ENCODE data around the gene SLC16A5. TPM values are rescaled to one million over a fixed set of nuclear protein-coding genes. Genes with fewer than 3 reads are reported as not detected.
"Not testable (repeated sequence)": the region's sequence is repeated elsewhere in the genome, so short reads cannot be mapped to it uniquely, and the experiment has no call there.

Gene SLC16A5, protein sequence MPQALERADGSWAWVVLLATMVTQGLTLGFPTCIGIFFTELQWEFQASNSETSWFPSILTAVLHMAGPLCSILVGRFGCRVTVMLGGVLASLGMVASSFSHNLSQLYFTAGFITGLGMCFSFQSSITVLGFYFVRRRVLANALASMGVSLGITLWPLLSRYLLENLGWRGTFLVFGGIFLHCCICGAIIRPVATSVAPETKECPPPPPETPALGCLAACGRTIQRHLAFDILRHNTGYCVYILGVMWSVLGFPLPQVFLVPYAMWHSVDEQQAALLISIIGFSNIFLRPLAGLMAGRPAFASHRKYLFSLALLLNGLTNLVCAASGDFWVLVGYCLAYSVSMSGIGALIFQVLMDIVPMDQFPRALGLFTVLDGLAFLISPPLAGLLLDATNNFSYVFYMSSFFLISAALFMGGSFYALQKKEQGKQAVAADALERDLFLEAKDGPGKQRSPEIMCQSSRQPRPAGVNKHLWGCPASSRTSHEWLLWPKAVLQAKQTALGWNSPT
- total RNA-seq, result 8.7 TPM

DNA sequence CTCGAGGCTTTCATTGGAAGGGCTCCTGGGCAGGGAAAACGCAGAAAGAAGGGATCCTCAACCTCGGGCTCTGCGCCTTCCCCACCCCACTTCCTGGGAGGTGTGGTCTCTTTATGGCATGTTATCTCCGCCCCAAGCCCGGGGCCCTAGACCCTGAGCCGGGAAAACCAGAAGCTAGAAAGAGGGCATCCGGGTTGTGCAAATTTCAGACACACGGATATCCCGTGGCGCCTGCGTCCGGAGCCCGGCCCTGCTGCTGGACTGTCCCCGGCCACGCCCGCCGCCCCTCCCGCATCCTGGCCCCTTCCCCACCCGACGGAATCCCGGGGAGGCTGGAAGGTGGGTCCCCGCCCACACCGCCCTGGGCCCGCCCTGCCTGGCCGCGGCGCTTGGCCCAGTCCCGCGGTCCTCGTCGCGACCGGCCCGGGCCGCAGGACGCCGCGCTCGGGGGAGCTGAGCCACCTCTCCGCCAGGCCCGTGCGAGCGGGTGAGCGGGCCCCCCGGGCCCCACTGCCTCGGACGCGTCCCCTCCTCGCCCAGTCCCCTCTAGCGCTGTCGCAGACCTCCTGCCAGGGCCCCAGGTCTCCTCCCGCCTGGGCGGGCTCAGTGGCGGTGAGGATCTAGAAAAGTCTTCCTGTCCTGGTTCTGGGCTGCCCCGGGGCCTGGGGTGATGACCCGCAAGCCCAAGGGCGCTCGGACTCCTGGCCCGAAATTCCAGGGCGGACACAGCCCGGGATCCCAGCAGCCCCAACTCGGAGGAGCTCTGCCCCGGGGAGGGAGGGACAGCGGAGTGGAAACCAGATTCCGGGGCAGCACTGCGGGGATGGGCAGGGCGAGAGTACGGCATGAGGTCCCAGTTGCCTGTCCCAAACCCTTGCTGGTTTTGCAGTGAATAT is at the start of gene SLC16A5:
SLC16A5 (plus strand) TSS at position 397 of the 896 bp plus-strand sequence. CDS start 5,683 bp downstream, outside the sequence.
- peak; percentile 78 for DNase-seq

DNA sequence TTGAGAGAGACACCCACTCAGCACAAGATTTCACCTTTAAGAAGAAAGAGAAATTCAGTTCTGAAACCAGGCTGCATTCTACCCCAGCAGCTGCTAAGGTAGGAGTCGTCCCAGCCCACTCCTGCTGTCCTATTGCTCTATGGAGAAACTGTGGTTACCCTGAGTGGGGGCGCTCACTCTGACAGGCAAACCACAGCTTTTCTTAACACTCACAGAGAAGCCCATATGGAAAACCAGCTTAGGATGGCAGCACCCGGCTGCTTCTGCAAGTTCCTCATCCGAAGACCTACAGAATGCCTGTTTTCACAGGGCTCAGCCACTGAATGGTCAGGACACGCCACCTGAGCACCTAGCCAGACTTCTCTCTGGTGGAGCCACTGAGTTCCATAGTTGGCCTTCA is 48.5 kb upstream of the SLC16A5 start:
- DNase-seq, result no peak

GRCh38 chr17:75041656-75042280 is 46.0 kb upstream of the SLC16A5 start:
- DNase-seq, result no peak

GRCh38 chr17:75043789-75044188 is 44.0 kb upstream of the SLC16A5 start:
- DNase-seq, result not testable (repeated sequence)

DNA sequence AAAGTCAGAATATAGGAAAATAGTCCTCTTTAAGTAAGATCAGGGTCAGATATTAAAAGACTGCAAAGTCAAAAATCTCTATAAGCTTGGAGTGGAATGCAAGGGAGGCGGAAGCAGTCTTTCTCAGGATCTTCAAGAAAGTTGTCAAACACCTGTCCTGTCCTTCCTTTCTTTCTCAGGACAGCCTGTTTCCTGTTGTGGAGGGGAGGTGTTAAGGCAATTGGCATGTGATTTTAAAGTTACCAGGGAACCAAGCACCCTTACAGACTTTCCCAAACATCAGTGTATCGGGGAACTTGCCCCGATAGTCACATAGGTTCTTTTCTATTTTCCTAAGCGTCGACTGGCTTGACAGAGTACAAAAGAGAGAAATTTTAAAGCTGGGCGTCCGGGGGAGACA is 43.0 kb upstream of the SLC16A5 start:
- no peak for DNase-seq

- DNase-seq, result not testable (repeated sequence)
These were observed 41.8 kb upstream of the SLC16A5 start for GRCh38 chr17:75045946-75046406.

GRCh38 chr17:75046407-75047289 is 41.1 kb upstream of the SLC16A5 start, which contains the start of the genes ATP5PD and KCTD2:
Gene ATP5PD, minus strand, starts transcription at chr17:75046969. Its CDS starts 4,319 bp downstream, at chr17:75042650.
Gene KCTD2, plus strand, starts transcription at chr17:75047225. Its CDS starts 26 bp downstream, at chr17:75047251.
- peak; percentile 94 for DNase-seq

DNA sequence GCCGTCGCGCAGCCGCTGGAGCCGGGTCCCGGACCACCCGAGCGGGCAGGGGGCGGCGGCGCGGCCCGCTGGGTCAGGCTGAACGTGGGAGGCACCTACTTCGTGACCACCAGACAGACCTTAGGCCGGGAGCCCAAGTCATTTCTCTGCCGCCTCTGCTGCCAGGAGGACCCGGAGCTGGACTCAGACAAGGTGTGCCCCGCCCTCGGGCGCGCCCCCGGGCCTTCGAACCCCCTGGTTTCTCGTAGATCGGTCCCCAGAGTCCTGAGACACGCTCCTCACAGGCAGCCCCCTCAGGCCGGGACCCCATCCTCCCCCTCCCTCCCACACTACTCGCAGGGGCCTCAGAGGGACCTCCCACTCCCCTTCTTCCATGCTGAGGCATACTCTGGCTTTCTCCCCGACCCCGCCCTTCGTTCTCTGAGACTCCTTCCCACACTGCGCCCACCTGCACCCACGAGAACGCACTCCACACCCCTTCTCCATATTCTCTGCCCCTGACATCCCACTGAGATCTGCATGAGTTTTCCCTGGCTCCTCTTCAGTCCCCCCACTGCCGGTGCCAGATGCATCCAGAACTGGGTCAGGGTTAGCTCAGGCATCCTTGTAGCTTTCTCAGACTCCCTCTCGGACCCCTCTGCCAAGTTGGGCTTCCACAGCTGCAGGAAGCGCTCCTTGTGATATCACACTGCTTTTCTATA is 40.2 kb upstream of the SLC16A5 start:
- DNase-seq, result peak; percentile 36

DNA sequence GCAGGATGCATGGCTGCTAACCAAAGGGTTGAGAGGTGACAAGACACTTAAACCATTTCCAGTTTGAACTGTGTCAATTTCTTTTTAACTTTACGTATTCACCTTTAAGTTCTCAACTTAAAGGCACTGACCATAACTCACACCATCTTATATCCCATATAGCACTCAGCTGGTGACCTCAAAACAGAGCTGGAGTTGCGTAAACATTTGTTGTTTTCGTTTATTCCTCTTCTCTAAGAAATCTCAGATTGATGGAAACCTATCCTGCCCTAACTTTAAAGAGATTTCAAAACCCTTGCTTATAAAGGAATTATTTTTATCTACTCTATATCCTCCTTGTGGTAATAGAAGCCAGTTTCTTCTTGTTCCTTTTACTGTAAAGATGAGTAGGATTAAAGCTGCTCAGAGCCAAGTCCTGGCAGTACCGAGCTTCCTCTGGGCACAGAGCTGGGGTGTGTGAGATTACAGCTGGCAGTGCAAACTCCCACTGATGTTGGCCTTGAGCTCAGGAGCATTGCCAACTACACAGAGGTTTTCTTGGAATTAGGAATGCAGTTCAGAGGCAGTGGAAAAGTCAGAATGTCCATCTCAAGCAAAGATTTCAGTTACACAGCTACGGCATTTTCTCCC is 39.4 kb upstream of the SLC16A5 start:
- DNase-seq, result no peak

GRCh38 chr17:75049057-75049456 is 38.7 kb upstream of the SLC16A5 start:
- no peak for DNase-seq

GRCh38 chr17:75049706-75050105 is 38.0 kb upstream of the SLC16A5 start:
- DNase-seq, result no peak

DNA sequence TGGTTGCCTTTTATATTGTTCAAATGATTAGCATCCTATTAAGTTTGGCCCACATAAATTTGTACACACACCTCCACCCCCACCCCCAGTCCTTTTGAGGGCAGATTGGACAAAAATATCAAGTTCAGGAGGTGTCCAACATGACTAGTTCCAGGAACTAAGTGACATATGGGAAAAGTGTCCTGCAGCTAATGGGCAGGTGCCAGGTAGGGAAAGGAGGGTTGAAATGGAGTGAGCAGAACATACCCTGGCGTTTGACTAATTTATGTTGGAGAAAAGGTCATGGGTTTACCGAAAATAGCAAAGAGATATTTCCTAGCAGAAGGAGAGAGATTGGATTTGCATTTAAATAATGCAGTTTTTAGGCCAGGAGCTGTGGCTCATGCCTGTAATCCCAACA is 35.8 kb upstream of the SLC16A5 start:
- DNase-seq, result no peak

- DNase-seq, result peak; percentile 69
These were observed 28.1 kb upstream of the SLC16A5 start for GRCh38 chr17:75059369-75060345.

DNA sequence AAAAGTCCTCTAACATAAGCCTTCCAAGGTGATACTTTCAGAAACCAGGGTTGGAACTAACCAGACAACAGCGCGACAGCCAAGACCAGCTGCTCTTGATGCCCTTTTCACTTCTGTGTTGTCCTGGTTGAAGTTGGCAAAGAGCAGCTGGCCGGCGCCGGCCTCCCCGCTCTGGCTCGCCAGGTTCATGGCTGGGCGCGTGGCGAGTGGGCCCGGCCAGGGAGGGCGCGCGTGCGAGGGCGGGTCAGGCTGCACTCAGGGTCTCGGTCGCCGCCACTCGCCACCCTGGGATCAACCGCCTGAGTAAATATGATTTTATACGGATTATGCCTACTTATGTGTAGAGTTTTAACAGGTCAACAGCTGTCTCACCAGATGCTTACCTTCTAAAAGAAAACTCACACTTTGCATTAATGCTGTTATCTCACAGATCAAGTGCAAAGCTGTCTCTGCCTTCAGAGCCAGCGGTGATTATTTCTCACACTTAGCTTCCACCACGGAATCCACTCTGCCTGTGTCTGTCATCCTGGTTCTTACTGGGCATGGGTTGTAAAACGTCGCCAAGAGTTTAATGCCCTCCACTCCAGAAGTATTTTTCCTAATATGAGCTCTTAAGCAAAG is 27.2 kb upstream of the SLC16A5 start:
- DNase-seq, result no peak

DNA sequence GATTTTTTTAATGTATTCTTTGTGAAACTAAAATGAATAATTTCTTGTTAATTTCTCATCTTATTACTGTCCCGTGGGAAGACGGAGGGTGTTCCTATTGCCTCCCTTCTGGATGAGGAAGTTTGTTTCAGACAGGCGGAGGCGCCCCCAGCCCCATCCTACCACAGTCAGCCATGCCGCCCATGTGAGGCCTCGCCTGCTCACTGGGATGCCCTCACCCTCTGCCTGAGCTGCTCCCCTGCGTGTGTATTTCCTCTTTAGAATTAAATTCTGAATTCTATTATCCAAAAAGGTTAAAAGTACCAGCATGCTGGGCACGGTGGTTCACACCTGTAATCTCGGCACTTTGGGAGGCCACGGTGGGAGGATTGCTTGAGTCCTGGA is 26.7 kb upstream of the SLC16A5 start:
- no peak for DNase-seq

DNA sequence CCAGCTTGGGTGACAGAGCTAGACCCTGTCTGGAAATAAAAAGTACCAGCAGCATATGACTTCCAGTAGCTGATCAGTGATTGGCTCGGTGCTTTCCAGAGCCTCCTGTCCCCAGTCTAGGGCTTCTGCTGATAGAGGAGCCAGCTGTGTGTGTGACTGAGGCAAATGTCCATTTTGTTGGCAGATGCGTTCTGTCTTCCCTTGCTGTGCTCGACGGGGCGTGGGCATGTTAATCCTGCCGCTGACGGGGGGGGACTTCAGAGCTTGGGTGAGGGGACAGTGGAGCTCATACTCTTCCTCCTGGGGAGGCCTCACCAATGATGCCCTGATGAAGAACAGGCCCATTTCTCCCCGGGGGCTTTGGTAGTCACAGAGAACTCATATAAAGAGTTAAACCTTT is 26.1 kb upstream of the SLC16A5 start:
- no peak for DNase-seq

DNA sequence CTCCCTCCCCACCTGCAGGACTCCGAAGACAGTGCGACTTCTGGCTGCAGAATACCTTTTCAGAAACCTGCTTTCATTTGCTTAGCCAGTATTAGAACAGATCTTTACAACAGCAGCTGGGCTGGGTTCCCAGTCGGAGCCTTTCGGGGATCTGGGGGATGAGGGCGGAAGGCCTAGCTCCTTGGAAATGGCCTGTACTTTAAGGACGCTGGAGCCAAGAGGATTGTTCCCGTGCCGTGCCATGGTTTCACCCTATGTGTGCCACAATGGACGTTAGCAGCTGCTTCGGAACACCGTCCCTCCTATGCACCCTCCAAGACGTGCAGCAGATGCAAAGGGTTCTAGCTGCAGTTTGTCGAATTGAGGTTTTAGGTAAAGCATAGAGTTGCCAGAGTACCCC is 24.6 kb upstream of the SLC16A5 start:
- no peak for DNase-seq

DNA sequence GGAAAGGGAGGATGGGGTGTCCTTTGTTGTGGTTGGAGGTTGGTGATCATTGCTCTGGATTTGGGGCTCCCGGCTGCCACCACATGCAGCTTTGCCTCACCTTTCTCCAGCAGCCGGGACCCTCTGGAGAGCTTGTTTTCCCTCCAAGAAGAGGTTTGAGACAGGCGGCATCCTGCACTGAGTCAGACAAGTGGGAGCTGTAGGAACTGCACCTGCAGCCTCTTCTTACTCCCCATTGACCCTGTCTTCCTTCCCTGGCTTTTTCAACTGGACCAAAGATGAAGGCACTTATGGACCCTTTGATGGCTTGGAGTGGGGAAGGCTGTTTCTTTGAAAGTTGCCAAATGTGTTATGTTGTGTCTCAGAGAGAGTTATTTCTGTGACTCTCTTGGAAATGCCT is 24.1 kb upstream of the SLC16A5 start:
- no peak for DNase-seq

Data from skin of body (tissue), 2 donors.